HG02840 (cell line): Measurements from ENCODE around the gene OTUD1.

Experiments
- ATAC-seq: cut with Tn5 transposase; IDR thresholded peaks from one replicate; pipeline ENCODE4 v1.9.1; 2021; ENCODE audit warnings: mild to moderate bottlenecking, moderate library complexity, moderate number of reproducible peaks; ENCODE audit not compliant: unreplicated experiment, low FRiP score

OTUD1 gene

DNA sequence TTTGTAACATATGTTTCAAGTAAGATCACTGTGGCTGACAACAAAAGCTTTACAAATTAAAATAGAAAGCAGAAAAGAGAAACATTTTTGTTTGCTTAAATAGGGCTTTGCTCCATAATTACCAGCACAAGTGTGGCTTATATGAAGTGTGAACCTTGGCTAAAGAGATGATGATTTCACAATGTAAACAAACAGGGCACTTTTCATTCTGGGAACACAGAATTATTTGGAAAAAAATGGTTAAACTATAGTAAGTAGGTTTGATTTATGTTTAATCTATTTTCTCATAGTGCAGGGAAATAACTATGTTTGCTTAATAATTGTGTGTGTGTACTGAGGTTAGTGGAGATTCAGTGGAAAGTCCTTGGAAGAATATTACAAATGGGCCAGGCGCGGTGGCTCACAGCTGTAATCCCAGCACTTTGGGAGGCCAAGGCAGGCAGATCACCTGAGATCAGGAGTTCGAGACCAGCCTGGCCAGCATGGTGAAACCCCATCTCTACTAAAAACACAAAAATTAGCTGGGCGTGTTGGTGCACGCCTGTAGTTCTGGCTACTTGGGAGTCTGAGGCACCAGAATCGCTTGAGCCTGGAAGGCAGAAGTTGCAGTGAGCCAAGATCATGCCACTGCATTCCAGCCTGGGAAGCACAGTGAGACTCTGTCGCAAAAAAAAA, 19.1 kb upstream of the OTUD1 start:
- ATAC-seq: no peak

DNA sequence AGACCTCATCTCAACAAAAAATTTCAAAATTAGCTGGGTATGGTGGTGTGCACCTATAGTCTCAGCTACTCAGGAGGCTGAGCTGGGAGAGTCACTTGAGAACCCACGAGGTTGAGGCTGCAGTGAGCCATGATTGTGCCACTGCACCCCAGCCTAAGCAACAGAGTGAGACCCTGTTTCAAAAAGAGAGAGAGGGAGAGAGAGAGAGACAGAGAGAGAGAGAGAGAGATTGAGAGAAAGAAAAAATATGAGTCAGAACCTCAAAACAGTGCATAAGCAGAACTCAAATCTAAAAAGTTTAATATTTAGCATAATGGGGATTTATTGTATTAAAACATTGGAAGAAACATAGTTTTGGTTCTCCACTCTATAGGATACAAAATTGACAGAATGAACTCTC, 17.5 kb upstream of the OTUD1 start:
- ATAC-seq: no peak

DNA sequence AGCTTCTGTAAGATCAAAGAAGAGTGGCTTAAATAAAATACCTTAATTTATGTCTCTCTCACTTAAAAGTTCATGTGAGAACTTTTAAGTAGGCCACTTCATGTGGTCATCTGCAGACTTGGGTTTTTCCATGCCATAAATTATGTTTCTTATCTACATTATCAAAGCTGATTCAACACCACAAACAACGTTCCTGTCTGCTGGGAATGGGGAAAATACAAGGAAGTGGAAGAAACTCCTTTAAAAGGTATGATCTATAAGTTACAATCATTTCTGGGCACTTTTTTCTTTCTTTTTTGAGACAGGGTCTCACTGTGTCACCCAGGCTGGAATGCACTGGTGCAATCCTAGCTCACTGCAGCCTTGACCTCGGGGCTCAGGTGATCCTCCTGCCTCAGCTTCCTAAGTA, 16.9 kb upstream of the OTUD1 start:
- ATAC-seq: no peak

DNA sequence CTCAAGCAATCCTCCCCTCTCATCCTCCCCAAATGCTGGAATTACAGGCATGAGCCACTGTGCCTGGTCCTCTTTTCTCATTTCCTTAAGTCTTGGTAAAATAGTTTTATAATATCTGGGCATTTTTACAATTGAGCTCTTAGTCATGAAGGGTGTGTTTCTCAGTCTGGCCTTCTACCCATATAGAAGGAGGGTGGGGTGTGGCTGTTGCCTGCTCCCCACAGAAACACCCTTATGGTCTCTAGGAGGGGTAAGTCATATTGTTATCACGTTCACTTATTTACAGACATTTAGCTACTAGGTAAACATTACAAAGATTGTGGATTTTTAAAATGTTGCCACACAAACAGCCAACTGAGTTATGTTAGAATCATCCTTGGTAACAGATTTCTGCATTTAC, 6.7 kb upstream of the OTUD1 start:
- no peak for ATAC-seq

DNA sequence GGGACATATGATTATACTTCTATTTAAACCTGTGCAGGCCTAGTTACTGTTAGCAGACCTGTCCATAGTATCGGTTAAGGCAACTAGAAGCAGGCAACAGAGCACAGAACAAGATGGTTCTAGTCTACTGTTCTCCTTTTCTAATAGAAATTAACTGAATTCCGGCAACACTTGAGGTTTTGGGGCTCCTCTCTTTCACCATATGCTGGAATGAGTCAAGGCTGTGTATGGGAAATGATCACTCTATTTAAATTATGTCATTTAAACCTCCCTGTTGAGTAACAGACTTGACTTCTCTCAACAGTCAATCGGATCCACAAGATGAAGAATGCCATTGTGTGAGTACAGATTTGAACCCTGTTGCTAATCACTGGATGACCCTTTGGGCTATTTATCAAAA, 6.2 kb upstream of the OTUD1 start:
- ATAC-seq: no peak

DNA sequence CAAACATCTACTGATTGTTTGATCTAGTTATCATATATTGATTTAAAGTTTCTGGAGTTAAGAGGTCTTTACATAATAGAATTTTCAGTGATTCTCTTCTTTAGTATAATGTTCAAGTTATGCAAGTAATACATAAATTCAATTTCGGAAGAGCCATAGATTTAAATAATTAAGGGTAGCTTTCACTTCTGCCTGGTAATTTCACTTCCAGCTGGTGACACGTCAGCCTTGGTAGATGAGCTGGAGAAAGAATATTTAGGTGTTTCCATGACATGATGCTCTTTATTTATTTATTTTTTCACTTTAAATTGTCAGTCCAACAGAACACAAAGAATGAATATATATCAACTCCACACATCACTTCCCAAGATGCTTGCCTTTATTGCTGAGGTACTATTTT, 5.2 kb upstream of the OTUD1 start:
- no peak for ATAC-seq

DNA sequence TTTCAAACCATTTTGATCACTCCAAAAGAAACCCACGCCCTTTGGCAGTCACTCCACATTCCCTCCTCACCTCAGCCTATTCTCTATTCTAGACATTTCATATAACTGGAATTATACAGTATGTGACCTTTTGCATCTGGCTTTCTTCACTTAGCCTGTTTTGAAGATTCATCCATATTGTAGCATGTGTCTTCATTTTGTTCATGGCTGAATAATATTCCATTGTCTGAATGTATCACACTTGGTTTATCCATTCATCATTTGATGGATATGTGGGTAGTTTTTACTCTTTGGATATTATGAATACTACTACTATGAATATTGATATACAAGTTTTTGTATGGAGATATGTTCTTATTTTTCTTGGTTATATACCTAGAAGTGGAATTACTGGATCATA, 3.5 kb upstream of the OTUD1 start:
- no peak for ATAC-seq

DNA sequence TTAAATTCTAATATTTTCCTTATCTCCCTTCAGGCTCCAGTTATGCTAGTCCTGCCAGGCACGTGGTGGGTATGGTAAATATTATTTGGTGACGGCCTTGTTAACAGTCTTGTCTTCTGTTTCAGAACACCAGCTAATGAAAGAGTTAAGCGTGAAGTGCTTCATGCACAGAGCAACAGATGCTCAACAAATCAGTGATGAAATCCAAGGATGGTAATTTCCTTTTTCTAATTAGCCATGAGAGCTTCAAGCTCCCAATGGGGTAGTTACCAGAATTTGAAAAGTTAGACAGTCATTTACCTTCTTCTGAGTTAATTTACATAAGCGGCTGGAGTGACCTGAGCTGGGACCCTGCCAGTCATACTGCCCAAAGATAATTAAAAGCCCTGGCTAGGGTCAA, 1.9 kb upstream of the OTUD1 start:
- ATAC-seq: no peak

DNA sequence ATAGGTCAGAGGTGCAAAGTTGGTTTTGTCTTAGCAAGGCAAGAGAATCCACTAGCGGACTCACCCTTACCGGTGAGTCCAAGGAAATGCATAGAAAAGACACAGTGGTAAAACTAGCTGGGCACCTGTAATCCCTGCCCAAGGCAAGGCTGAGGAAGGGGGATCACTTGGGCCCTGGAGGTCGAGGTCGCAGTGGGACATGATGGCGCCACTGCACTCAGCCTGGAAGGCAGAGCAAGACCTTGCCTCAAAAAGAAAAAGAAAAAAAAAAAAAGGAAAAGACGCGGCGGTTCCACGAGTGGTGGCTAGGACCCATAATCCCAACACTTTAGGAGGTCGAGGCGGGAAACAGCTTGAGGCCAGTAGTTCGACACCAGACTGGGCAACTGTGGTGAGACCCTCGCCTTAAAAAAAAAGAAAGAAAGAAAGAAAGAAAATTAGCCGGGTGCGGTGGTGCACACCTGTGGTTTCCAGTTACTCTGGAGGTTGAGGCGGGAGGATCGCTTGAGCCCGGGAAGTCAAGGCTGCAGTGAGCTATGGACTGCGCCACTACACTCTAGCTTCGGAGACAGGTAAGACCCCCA, 820 bp upstream of the OTUD1 start:
- no peak for ATAC-seq

DNA sequence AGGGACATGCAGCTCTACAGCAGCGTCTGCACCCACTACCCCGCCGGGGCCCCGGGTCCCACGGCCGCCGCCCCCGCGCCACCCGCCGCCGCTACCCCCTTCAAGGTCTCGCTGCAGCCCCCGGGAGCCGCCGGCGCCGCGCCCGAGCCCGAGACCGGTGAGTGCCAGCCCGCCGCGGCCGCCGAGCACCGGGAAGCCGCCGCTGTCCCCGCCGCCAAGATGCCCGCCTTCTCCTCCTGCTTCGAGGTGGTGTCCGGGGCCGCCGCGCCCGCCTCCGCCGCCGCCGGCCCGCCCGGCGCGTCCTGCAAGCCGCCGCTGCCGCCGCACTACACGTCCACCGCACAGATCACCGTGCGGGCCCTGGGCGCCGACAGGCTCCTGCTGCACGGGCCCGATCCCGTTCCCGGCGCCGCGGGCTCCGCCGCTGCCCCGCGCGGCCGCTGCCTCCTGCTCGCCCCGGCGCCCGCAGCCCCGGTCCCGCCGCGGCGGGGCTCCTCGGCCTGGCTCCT, 631 bp downstream of the OTUD1 start:
- peak; percentile 15 for ATAC-seq

DNA sequence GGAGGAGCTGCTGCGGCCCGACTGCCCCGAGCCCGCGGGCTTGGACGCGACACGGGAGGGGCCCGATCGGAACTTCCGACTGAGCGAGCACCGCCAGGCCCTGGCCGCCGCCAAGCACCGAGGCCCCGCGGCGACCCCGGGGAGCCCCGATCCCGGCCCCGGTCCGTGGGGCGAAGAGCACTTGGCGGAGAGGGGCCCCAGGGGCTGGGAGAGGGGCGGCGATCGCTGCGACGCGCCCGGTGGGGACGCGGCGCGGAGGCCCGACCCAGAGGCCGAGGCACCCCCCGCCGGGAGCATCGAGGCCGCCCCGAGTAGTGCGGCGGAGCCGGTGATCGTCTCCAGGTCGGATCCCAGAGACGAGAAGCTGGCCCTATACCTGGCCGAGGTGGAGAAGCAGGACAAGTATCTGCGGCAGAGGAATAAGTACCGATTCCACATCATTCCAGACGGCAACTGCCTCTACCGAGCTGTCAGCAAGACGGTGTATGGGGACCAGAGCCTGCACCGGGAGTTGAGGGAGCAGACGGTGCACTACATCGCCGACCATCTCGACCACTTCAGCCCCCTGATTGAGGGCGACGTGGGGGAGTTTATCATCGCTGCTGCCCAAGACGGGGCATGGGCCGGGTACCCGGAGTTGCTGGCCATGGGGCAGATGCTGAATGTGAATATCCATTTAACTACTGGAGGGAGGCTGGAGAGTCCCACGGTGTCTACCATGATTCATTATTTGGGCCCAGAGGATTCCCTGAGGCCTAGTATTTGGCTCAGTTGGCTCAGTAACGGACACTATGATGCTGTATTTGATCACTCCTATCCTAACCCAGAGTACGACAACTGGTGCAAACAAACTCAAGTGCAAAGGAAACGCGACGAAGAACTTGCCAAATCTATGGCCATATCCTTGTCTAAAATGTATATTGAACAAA, 1.4 kb downstream of the OTUD1 start:
- peak; percentile 14 for ATAC-seq

DNA sequence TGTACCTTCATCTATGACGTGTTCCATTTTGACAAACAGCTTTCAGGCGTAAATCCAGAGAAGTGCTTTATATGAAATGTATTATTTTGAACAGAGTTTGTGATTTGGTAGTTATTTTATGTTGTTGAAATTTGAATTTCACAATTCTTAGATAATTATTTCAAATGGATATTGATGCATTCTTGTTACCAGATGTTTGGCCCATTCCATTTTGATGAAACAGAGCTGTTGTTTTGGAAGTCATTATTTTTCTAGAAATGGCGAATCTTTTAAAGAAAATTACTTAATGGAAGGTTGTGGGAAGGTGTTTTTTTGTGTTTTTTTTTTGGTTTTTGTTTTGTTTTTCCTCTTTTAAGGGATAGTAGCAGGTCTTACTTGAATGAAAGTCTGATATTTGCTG, 2.4 kb downstream of the OTUD1 start:
- ATAC-seq: no peak

DNA sequence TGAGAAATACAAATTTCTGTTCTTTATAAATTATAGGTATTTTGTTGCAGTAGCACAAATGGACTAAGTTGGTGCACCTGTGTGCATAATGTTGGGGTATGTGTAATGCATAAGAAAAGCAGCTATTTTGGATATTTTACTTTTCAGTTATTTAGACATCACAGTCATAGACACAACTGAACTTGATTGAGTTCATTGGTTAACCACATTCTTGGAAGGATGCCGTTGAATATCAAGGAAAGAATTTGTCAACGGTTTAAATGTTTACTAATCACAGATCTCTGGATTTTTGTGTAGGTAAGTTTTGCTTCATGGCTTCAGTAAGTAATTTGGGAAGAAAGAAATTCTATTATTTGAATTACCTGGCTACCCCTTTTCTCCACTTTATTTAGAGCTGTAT, 4.1 kb downstream of the OTUD1 start:
- ATAC-seq: no peak

DNA sequence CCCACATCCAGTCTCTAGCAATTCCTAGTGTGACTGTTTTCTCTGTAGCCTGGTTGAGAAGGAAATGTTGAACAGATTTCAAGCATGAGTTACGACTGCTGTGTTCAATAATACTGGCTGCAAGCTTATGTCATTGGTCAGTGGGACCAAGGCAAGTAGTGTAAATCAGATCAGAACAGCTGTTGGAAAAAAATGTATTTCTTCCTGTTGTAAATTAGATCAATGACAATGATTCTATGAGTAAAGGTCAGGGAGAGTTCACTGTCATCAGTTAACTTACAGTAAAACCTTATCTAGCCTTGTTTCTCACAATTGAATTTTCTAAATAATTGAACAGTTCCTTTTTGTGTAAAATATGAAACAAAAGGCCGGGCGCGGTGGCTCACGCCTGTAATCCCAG, 6.7 kb downstream of the OTUD1 start:
- ATAC-seq: no peak

DNA sequence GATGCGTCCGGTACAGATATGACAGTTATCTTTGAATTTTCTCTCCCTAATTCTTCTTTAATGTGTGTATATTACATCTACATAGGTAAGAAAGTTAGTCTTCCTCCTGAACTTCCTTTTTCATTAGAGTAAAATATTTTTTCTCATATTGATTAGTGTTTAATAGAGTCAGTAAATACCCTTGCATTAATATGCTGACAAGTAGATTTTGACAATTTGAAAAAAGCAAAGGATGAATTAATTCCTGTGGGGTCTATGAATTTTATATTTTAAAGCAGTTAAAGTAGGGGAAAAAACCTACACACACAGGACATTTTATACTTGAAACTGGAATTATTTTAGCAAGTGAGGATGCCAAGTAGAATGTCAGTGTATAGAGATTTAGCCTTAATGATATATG, 9.4 kb downstream of the OTUD1 start:
- no peak for ATAC-seq

DNA sequence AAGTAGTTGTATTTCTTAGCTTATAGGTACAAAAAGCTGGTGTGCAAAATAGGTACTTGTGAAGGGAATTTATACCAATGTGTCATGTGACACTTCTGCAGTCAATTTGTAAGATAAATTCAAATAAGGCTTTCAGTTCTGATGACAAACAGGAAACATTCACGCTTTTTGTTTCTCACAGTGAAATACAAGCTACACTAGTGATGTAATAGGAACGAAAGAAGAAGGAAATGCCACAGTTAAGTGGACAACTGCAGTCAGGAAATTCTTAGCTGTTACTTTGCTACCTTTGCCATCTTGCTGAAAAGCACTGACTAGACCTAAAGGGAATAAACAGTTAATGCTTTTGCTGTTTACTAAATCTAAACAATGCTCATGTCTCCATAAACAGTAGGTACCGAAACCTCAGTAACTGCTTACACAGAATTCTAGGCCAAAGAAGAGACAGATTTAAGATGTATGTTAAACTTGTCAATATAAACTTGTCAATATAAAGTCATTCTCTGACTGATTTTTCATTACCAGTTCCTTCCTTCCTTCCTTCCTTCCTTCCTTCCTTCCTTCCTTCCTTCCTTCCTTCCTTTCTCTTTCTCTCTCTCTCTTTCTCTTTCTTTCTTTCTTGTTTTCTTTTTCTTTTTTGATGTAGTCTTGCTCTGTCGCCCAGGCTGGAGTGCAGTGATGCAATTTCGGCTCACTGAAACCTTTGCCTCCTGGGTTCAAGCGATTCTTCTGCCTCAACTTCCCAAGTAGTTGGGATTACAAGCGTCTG, 10.1 kb downstream of the OTUD1 start:
- peak; percentile 85 for ATAC-seq

DNA sequence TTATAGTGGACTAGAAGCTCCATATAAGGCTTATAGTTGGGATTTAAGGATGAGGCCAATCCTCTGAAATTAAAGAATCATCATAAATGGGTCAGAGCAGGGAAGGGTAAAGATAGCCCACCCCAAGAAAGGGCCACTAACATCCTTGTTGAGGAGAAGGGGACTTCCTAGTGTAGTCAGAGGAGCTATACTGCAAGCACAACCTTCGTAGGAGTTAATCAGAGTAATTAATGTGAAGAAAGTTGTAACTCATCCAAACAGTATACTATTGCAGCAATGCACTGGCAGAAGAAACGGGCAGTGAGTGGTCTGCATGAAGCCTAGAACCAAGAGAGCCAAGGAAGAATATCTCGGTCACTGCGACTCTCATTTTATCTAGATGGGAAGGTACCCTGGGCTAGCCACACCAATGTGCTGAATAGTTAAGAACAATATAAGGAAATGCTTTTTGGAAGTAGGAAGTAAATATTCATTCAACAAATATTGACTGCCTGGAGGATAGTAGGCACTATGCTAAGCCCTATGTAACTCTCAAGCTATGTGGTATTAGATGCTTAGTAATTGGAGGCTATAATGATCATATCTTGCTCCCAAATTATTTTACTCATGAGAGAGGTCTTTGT, 13.3 kb downstream of the OTUD1 start:
- no peak for ATAC-seq

DNA sequence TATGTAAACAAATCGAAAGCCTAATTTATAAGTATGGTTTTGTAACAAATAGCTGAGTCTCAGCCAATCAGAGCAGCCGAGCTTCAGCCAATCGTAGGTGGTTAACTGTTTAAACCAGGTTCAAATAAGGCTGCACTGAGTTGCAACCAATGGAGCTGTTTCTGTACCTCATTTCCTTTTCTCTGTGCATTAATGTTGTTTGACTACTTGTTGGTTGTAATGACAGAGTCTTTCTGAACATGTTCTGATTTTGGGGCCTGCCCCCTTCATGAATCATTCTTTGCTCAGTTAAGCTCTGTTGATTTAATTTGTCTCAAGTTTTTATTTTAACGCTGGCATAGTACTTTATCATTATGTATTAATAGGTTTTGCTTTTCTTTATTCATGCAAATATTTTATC, 14.6 kb downstream of the OTUD1 start:
- no peak for ATAC-seq

DNA sequence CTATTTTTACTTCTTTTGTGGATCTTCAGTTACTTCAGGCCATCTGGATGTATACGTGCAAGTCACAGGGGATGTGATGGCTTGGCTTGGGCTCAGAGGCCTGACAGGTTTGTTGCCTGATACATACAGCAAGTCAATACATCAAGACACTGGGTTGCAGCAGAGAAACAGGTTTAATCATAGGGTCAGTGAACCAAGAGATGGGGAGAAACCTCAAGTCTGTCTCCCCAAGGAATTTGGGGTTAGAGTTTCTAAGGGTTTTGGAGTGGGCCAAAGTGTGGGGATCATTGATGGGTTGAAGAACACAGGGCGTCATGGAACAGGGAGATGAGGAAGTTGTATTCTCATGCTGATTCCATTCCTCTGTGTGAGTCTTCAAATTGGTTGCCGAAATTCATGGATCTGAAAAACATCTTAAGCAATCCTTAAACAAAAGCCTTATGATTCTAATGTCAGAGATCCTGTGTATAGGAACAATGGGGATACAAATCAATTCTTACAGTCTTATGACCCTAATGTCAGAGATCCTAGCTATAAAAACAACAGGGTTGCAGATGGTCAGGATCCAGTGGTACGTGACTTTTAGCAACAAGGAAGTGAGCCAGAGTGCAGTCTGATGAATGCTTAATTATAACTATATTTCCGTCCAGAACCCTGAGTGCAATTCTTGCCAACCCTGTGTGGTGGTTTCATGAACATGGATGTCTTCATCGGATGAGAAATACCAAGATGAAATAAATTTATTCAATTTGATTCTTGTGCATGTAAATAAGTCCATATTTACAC, 18.9 kb downstream of the OTUD1 start:
- ATAC-seq: no peak
